ENCODE data around the gene C11orf71. TPM values are rescaled to one million over a fixed set of nuclear protein-coding genes. Genes with fewer than 3 reads are reported as not detected.
A peak's percentile ranks its signal among the peaks of the same experiment; 100 is the strongest.

The C11orf71 gene
- total and polyA plus RNA-seq, 9 of the 15 experiments (the other 6 are each of a cell fraction or from before 2014, with no cell fraction given): 2.9 to 15.1 (median 9.1) TPM

DNA sequence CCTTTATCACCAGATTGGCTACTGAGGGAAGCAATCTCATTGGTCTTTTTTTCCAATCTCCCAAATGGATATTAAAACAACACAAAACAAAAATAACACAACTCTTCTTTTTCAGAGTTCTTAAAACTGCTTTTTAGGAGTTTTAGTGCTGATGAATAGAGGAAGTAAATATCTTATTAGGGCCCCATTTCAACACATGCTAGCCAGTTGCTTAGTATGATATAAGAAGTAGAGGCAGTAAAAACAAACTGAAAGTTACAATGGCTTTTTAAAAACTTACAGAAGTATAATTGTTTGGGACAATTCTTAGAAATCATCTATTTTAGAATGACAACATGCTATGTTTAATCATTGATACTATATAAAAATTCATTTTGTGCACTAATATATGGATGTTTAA lies 3.4 kb downstream of the C11orf71 start:
- Histone ChIP-seq H3K4me2 (ENCODE audit: insufficient read depth, low read length) (no peak overlapping the region), H3K27me3 (ENCODE audit: control insufficient read depth in 2 of 2, insufficient read depth in 2 of 2, low read length in 2 of 2) (no peaks in the 10 kb centered on the region), H2AFZ (ENCODE audit: low read depth, low read length) (no peak overlapping the region), H3K9ac (ENCODE audit: insufficient read depth in 1 of 2, low read depth in 2 of 2, low read length in 2 of 2) (0 out of 4 replicates have a peak overlapping the region, but pooled peaks of 1 of the 2 experiments have one; percentile 9), H3K27ac (ENCODE audit: extremely low read depth, low read depth, low read length) (no peak overlapping the region), H3K79me2 (ENCODE audit: control insufficient read depth, insufficient read depth, low read length) (peaks cover 41% of the 10 kb centered on the region), H3K9me3 (replicated peaks; ENCODE audit: control insufficient read depth, insufficient read depth, low read depth, low read length) (no peaks in the 10 kb centered on the region), H3K9me1 (ENCODE audit: control insufficient read depth, insufficient read depth, low read length) (no peaks in the 10 kb centered on the region), H3K4me3 (no peak overlapping the region), H4K20me1 (replicated peaks; ENCODE audit: control insufficient read depth, insufficient read depth, low read length) (no peaks in the 10 kb centered on the region), H3K4me1 (replicated peaks in 1 of 2; ENCODE audit: control insufficient read depth in 2 of 2, insufficient read depth in 2 of 2, low read length in 2 of 2) (peaks cover 3 to 22% of the 10 kb centered on the region in 2 experiments), H3K36me3 (ENCODE audit: control insufficient read depth, insufficient read depth, low read length) (no peaks in the 10 kb centered on the region)
- BruUV-seq (replicated peaks): no TSS peak
- ChIA-PET CTCF (ENCODE audit: low intra/inter-chr PET ratio) (no interaction called here), POLR2A (interaction anchor here (1.0 kb wide), 1 partner anchor 16 kb away, joined by 3 read pairs; no protein-coding TSS in a partner anchor)
- no peak for DNase-seq (ENCODE audit: extremely low read depth in 1 of 4, low spot score in 3 of 4)
- TF ChIP-seq EP400 (IDR thresholded peaks at IDR 0.05) (no peak), KDM2B (CRISPR knock-in tag; IDR thresholded peaks at IDR 0.05) (no peak), NFIX (CRISPR knock-in tag; IDR thresholded peaks at IDR 0.05; ENCODE audit: low read depth) (no peak), ZSCAN29 (IDR thresholded peaks at IDR 0.05) (no peak), ZBTB7A (IDR thresholded peaks at IDR 0.05; ENCODE audit: borderline replicate concordance, control insufficient read depth, low read depth, low read length) (no peak)
- intact Hi-C loops (cut with micrococcal nuclease): no loop called here
- in situ Hi-C loops (cut with MboI): no loop called here
- no peak for ATAC-seq
- FAIRE-seq: no peak

DNA sequence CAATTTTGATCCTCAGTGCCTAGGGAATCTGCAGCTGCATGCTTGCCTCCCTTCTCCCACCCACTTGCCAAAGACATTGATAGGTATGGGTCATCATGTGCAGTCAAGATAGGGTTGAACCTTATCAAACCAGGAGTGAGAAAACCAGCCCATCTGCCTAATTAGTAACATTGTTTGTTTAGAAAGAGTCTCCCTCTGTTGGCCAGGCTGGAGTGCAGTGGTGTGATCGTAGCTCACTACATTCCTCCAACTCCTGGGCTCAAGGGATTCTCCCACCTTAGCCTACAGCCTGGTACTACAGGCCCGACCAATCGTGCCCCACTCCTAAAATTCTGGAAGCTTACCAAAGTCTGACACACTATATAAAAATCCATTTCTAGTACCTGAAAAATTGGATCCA lies 4.6 kb downstream of the C11orf71 start:
- no peak overlapping the region for H3K9ac ChIP-seq (ENCODE audit: insufficient read depth in 1 of 2, low read depth in 2 of 2, low read length in 2 of 2)
- peaks cover 29% of the 10 kb centered on the region for H3K79me2 ChIP-seq (ENCODE audit: control insufficient read depth, insufficient read depth, low read length)
- ChIA-PET CTCF (ENCODE audit: low intra/inter-chr PET ratio) (no interaction called here), POLR2A (interaction anchor here (1.0 kb wide), 1 partner anchor 115 kb away, joined by 4 read pairs; no protein-coding TSS in a partner anchor)
- H2AFZ ChIP-seq (ENCODE audit: low read depth, low read length): no peak overlapping the region
- WGBS (ENCODE audit: insufficient coverage, low coverage, missing lambda C conversion rate): 10% methylated on average over 3 of the region's 3 CpGs
- H3K4me3 ChIP-seq: no peak overlapping the region
- DNase-seq (ENCODE audit: extremely low read depth in 1 of 4, low spot score in 3 of 4) (peak; percentile 11 to 41 (median 21)), ATAC-seq (no peak), FAIRE-seq (peak; percentile 85)
- H4K20me1 ChIP-seq (replicated peaks; ENCODE audit: control insufficient read depth, insufficient read depth, low read length): no peaks in the 10 kb centered on the region
- no peaks in the 10 kb centered on the region for H3K27me3 ChIP-seq (ENCODE audit: control insufficient read depth in 2 of 2, insufficient read depth in 2 of 2, low read length in 2 of 2)
- H3K9me1 ChIP-seq (ENCODE audit: control insufficient read depth, insufficient read depth, low read length): no peaks in the 10 kb centered on the region
- H3K4me1 ChIP-seq (replicated peaks in 1 of 2; ENCODE audit: control insufficient read depth in 2 of 2, insufficient read depth in 2 of 2, low read length in 2 of 2): peaks cover 3 to 22% of the 10 kb centered on the region in 2 experiments
- intact Hi-C loops (cut with micrococcal nuclease): no loop called here
- H3K9me3 ChIP-seq (replicated peaks; ENCODE audit: control insufficient read depth, insufficient read depth, low read depth, low read length): no peaks in the 10 kb centered on the region
- no TSS peak for BruUV-seq (replicated peaks)
- no peak overlapping the region for H3K27ac ChIP-seq (ENCODE audit: extremely low read depth, low read depth, low read length)
- in situ Hi-C loops (cut with MboI): no loop called here
- H3K4me2 ChIP-seq (ENCODE audit: insufficient read depth, low read length): no peak overlapping the region
- no peaks in the 10 kb centered on the region for H3K36me3 ChIP-seq (ENCODE audit: control insufficient read depth, insufficient read depth, low read length)
- TF ChIP-seq, protein P1, sequence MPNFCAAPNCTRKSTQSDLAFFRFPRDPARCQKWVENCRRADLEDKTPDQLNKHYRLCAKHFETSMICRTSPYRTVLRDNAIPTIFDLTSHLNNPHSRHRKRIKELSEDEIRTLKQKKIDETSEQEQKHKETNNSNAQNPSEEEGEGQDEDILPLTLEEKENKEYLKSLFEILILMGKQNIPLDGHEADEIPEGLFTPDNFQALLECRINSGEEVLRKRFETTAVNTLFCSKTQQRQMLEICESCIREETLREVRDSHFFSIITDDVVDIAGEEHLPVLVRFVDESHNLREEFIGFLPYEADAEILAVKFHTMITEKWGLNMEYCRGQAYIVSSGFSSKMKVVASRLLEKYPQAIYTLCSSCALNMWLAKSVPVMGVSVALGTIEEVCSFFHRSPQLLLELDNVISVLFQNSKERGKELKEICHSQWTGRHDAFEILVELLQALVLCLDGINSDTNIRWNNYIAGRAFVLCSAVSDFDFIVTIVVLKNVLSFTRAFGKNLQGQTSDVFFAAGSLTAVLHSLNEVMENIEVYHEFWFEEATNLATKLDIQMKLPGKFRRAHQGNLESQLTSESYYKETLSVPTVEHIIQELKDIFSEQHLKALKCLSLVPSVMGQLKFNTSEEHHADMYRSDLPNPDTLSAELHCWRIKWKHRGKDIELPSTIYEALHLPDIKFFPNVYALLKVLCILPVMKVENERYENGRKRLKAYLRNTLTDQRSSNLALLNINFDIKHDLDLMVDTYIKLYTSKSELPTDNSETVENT (CRISPR knock-in tag; IDR thresholded peaks at IDR 0.05): no peak
- TF ChIP-seq HDAC1 (IDR thresholded peaks at IDR 0.05) (no peak), ILK (tag; IDR thresholded peaks at IDR 0.05; ENCODE audit: borderline replicate concordance, low read depth) (no peak), FOXA3 (CRISPR knock-in tag; conservative IDR thresholded peaks at IDR 0.05 in 1 of 2, IDR thresholded peaks at IDR 0.05 in 1 of 2) (peak in 1 of 2 experiments; percentile 41; a peak in 1 of 4 replicates), CBFA2T2 (conservative IDR thresholded peaks at IDR 0.05) (peak; percentile 49), DACH1 (IDR thresholded peaks at IDR 0.05; ENCODE audit: partially characterized antibody) (peak; percentile 22), TCF3 (CRISPR knock-in tag; IDR thresholded peaks at IDR 0.05) (peak; percentile 28; the same call in 1 of the 2 replicates)
- TF ChIP-seq, protein P2, sequence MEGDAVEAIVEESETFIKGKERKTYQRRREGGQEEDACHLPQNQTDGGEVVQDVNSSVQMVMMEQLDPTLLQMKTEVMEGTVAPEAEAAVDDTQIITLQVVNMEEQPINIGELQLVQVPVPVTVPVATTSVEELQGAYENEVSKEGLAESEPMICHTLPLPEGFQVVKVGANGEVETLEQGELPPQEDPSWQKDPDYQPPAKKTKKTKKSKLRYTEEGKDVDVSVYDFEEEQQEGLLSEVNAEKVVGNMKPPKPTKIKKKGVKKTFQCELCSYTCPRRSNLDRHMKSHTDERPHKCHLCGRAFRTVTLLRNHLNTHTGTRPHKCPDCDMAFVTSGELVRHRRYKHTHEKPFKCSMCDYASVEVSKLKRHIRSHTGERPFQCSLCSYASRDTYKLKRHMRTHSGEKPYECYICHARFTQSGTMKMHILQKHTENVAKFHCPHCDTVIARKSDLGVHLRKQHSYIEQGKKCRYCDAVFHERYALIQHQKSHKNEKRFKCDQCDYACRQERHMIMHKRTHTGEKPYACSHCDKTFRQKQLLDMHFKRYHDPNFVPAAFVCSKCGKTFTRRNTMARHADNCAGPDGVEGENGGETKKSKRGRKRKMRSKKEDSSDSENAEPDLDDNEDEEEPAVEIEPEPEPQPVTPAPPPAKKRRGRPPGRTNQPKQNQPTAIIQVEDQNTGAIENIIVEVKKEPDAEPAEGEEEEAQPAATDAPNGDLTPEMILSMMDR (IDR thresholded peaks at IDR 0.05 in 2 of 3, conservative IDR thresholded peaks at IDR 0.05 in 1 of 3; ENCODE audit: insufficient read depth in 2 of 3, low read depth in 1 of 3, low read length in 3 of 3): peak; percentile 33 to 49 (median 36); a peak in 3 of 6 replicates
